Measurements from ENCODE around the gene ASTL.

Gene ASTL

DNA sequence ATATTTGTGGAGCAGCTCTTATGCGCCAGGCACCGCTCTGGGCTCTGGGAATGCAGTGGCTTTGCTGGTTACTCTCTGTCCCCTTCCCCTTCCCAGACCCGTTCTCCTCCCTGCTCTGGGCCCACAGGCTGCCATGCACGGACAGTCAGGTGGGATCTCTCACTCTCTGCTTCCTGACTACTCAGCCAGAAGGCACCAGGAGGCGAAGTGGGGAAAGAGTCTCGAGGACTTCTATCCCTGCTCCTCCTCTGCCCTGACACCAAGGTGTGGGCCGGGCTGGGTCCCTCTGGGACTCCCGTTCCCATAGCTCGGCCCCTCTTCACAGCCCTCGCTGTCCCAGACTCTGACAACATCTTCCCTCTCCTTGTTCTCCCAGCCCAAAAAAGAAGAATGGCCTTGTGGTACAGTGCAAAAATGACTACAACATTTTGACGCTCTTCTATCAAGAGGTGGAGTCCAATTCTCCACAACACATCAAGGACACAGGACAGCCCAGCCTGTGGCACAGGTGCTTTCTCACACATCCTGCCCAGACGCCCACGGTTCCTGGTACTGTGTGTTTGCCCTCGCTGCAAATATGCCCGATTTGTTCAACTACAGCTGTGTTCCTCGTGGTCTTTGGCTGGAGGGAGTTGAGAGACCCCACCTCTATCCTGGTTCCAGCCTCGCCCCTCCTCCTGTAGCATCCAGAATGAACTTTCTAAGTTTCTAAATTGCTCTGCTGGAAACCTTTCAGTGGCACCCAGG lies 21.0 kb upstream of the ASTL start:
- ATAC-seq = no peak
- TF ChIP-seq BACH2 (CRISPR knock-in tag; IDR thresholded peaks at IDR 0.05; ENCODE audit: borderline replicate concordance) (no peak), TOX (CRISPR knock-in tag; IDR thresholded peaks at IDR 0.05; ENCODE audit: borderline replicate concordance) (no peak), ZNF8 (CRISPR knock-in tag; IDR thresholded peaks at IDR 0.05) (no peak), ZFP3 (CRISPR knock-in tag; IDR thresholded peaks at IDR 0.05) (no peak), CSDC2 (CRISPR knock-in tag; IDR thresholded peaks at IDR 0.05) (no peak), ARNTL (CRISPR knock-in tag; IDR thresholded peaks at IDR 0.05; ENCODE audit: borderline replicate concordance, low read depth) (no peak), RARB (CRISPR knock-in tag; IDR thresholded peaks at IDR 0.05) (no peak), ZFP30 (CRISPR knock-in tag; IDR thresholded peaks at IDR 0.05) (no peak), OSR1 (CRISPR knock-in tag; IDR thresholded peaks at IDR 0.05) (no peak), SNAI2 (CRISPR knock-in tag; IDR thresholded peaks at IDR 0.05) (no peak), ZNF565 (CRISPR knock-in tag; conservative IDR thresholded peaks at IDR 0.05; ENCODE audit: low read depth) (no peak), CSRNP3 (CRISPR knock-in tag; IDR thresholded peaks at IDR 0.05) (no peak), TCF4 (CRISPR knock-in tag; IDR thresholded peaks at IDR 0.05; ENCODE audit: borderline replicate concordance) (no peak), PPARA (CRISPR knock-in tag; IDR thresholded peaks at IDR 0.05; ENCODE audit: borderline replicate concordance) (no peak)
- TF ChIP-seq, protein P1, sequence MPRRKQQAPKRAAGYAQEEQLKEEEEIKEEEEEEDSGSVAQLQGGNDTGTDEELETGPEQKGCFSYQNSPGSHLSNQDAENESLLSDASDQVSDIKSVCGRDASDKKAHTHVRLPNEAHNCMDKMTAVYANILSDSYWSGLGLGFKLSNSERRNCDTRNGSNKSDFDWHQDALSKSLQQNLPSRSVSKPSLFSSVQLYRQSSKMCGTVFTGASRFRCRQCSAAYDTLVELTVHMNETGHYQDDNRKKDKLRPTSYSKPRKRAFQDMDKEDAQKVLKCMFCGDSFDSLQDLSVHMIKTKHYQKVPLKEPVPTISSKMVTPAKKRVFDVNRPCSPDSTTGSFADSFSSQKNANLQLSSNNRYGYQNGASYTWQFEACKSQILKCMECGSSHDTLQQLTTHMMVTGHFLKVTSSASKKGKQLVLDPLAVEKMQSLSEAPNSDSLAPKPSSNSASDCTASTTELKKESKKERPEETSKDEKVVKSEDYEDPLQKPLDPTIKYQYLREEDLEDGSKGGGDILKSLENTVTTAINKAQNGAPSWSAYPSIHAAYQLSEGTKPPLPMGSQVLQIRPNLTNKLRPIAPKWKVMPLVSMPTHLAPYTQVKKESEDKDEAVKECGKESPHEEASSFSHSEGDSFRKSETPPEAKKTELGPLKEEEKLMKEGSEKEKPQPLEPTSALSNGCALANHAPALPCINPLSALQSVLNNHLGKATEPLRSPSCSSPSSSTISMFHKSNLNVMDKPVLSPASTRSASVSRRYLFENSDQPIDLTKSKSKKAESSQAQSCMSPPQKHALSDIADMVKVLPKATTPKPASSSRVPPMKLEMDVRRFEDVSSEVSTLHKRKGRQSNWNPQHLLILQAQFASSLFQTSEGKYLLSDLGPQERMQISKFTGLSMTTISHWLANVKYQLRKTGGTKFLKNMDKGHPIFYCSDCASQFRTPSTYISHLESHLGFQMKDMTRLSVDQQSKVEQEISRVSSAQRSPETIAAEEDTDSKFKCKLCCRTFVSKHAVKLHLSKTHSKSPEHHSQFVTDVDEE (CRISPR knock-in tag; IDR thresholded peaks at IDR 0.05) = no peak
- TF ChIP-seq, protein P2, sequence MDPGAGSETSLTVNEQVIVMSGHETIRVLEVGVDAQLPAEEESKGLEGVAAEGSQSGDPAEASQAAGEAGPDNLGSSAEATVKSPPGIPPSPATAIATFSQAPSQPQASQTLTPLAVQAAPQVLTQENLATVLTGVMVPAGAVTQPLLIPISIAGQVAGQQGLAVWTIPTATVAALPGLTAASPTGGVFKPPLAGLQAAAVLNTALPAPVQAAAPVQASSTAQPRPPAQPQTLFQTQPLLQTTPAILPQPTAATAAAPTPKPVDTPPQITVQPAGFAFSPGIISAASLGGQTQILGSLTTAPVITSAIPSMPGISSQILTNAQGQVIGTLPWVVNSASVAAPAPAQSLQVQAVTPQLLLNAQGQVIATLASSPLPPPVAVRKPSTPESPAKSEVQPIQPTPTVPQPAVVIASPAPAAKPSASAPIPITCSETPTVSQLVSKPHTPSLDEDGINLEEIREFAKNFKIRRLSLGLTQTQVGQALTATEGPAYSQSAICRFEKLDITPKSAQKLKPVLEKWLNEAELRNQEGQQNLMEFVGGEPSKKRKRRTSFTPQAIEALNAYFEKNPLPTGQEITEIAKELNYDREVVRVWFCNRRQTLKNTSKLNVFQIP (CRISPR knock-in tag; IDR thresholded peaks at IDR 0.05; ENCODE audit: borderline replicate concordance, low read depth) = no peak

GRCh38 chr2:96158554-96158940 lies 20.2 kb upstream of the ASTL start:
- TF ChIP-seq ESRRG (CRISPR knock-in tag; IDR thresholded peaks at IDR 0.05) = no peak
- TF ChIP-seq PPARA (CRISPR knock-in tag; IDR thresholded peaks at IDR 0.05; ENCODE audit: borderline replicate concordance) = no peak
- TF ChIP-seq, protein P2 (CRISPR knock-in tag; IDR thresholded peaks at IDR 0.05; ENCODE audit: borderline replicate concordance, low read depth) = no peak
- no peak for TF ChIP-seq ZNF70 (CRISPR knock-in tag; IDR thresholded peaks at IDR 0.05)
- TF ChIP-seq, protein P3, sequence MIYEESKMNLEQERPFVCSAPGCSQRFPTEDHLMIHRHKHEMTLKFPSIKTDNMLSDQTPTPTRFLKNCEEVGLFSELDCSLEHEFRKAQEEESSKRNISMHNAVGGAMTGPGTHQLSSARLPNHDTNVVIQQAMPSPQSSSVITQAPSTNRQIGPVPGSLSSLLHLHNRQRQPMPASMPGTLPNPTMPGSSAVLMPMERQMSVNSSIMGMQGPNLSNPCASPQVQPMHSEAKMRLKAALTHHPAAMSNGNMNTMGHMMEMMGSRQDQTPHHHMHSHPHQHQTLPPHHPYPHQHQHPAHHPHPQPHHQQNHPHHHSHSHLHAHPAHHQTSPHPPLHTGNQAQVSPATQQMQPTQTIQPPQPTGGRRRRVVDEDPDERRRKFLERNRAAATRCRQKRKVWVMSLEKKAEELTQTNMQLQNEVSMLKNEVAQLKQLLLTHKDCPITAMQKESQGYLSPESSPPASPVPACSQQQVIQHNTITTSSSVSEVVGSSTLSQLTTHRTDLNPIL (CRISPR knock-in tag; IDR thresholded peaks at IDR 0.05; ENCODE audit: low read depth) = no peak
- ATAC-seq = no peak

GRCh38 chr2:96157649-96158553 lies 19.6 kb upstream of the ASTL start:
- TF ChIP-seq GLIS3 (CRISPR knock-in tag; IDR thresholded peaks at IDR 0.05) (no peak), ZNF565 (CRISPR knock-in tag; conservative IDR thresholded peaks at IDR 0.05; ENCODE audit: low read depth) (no peak), BACH2 (CRISPR knock-in tag; IDR thresholded peaks at IDR 0.05; ENCODE audit: borderline replicate concordance) (no peak), ESRRG (CRISPR knock-in tag; IDR thresholded peaks at IDR 0.05) (no peak), ISL1 (CRISPR knock-in tag; IDR thresholded peaks at IDR 0.05) (no peak), ZNF8 (CRISPR knock-in tag; IDR thresholded peaks at IDR 0.05) (no peak), SNAI2 (CRISPR knock-in tag; IDR thresholded peaks at IDR 0.05) (no peak), ZFP3 (CRISPR knock-in tag; IDR thresholded peaks at IDR 0.05) (no peak), RARB (CRISPR knock-in tag; IDR thresholded peaks at IDR 0.05) (no peak), TCF4 (CRISPR knock-in tag; IDR thresholded peaks at IDR 0.05; ENCODE audit: borderline replicate concordance) (no peak), TOX (CRISPR knock-in tag; IDR thresholded peaks at IDR 0.05; ENCODE audit: borderline replicate concordance) (no peak), ARNTL (CRISPR knock-in tag; IDR thresholded peaks at IDR 0.05; ENCODE audit: borderline replicate concordance, low read depth) (no peak), CSDC2 (CRISPR knock-in tag; IDR thresholded peaks at IDR 0.05) (no peak), ZNF70 (CRISPR knock-in tag; IDR thresholded peaks at IDR 0.05) (no peak), PPARA (CRISPR knock-in tag; IDR thresholded peaks at IDR 0.05; ENCODE audit: borderline replicate concordance) (no peak)
- TF ChIP-seq, protein P3 (CRISPR knock-in tag; IDR thresholded peaks at IDR 0.05; ENCODE audit: low read depth) = no peak
- TF ChIP-seq, protein P2 (CRISPR knock-in tag; IDR thresholded peaks at IDR 0.05; ENCODE audit: borderline replicate concordance, low read depth) = no peak
- no peak for ATAC-seq
